Measurements from ENCODE around the gene CDH8. TPM values are rescaled to one million over a fixed set of nuclear protein-coding genes. Genes with fewer than 3 reads are reported as not detected.

CDH8 gene
- total RNA-seq, 4 donors from 2014 or later, result not detected

GRCh38 chr16:62060089-62060488 lies 23.9 kb upstream of the CDH8 start:
- Histone ChIP-seq H3K9me3 (no peaks in the 10 kb centered on the region), H3K4me3 (replicated peaks in 1 of 3) (no peak overlapping the region), H3K4me1 (no peaks in the 10 kb centered on the region), H3K27ac (no peak overlapping the region), H3K36me3 (no peaks in the 10 kb centered on the region), H3K27me3 (no peaks in the 10 kb centered on the region)
- no peak for TF ChIP-seq CTCF (IDR thresholded peaks at IDR 0.05)
- TF ChIP-seq POLR2A (IDR thresholded peaks at IDR 0.05), result no peak
- DNase-seq, result no peak
- intact Hi-C loops (cut with DNase I), result no loop called here
- WGBS, 2 donors, result 78 to 79% methylated on average over 3 of the region's 3 CpGs

DNA sequence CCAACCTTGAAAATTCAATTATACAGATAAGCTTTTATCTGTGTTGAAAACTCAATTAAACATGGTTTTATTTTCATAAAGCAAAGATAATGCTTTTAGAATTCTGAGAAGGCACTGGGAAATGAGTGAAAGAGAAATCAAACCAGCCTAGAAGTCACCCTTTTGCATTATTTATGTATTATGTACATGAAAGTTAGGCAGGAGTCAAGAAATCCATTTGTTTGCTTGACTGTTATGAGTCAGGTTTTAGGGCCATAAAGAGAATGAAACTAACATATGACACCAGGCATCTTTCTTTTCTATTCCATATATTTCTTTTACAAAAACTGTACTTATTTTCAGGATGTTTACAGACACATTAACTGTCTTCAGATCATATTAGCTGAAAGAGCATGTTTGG lies 23.3 kb upstream of the CDH8 start:
- DNase-seq, result no peak
- intact Hi-C loops (cut with DNase I), result no loop called here
- H3K36me3 ChIP-seq, result no peaks in the 10 kb centered on the region

GRCh38 chr16:62058412-62058811 lies 22.2 kb upstream of the CDH8 start:
- no peaks in the 10 kb centered on the region for H3K36me3 ChIP-seq
- intact Hi-C loops (cut with DNase I), result no loop called here
- no peak overlapping the region for H3K4me3 ChIP-seq (replicated peaks in 1 of 3)
- WGBS, 2 donors, result 76 to 80% methylated on average over 8 of the region's 8 CpGs
- TF ChIP-seq POLR2A (IDR thresholded peaks at IDR 0.05) (no peak), CTCF (IDR thresholded peaks at IDR 0.05) (no peak)
- no peaks in the 10 kb centered on the region for H3K9me3 ChIP-seq
- no peaks in the 10 kb centered on the region for H3K27me3 ChIP-seq
- no peak overlapping the region for H3K27ac ChIP-seq
- no peaks in the 10 kb centered on the region for H3K4me1 ChIP-seq
- DNase-seq, result no peak

More for the DNA sequence above, 23.3 kb upstream of the CDH8 start:
- Histone ChIP-seq H3K4me1 (no peaks in the 10 kb centered on the region), H3K27ac (no peak overlapping the region), H3K9me3 (no peaks in the 10 kb centered on the region), H3K4me3 (replicated peaks in 1 of 3) (no peak overlapping the region), H3K27me3 (no peaks in the 10 kb centered on the region)
- TF ChIP-seq POLR2A (IDR thresholded peaks at IDR 0.05) (no peak), CTCF (IDR thresholded peaks at IDR 0.05) (no peak)

GRCh38 chr16:62051942-62052341 lies 15.7 kb upstream of the CDH8 start:
- no peak for DNase-seq
- intact Hi-C loops (cut with DNase I), result no loop called here
- H3K27ac ChIP-seq, result no peak overlapping the region
- no peaks in the 10 kb centered on the region for H3K4me1 ChIP-seq
- no peaks in the 10 kb centered on the region for H3K9me3 ChIP-seq
- TF ChIP-seq CTCF (IDR thresholded peaks at IDR 0.05), result no peak
- TF ChIP-seq POLR2A (IDR thresholded peaks at IDR 0.05), result no peak
- H3K27me3 ChIP-seq, result no peaks in the 10 kb centered on the region
- H3K36me3 ChIP-seq, result no peaks in the 10 kb centered on the region
- H3K4me3 ChIP-seq (replicated peaks in 1 of 3), result no peak overlapping the region
- 92 to 93% methylated on average over 4 of the region's 4 CpGs for WGBS, 2 donors

DNA sequence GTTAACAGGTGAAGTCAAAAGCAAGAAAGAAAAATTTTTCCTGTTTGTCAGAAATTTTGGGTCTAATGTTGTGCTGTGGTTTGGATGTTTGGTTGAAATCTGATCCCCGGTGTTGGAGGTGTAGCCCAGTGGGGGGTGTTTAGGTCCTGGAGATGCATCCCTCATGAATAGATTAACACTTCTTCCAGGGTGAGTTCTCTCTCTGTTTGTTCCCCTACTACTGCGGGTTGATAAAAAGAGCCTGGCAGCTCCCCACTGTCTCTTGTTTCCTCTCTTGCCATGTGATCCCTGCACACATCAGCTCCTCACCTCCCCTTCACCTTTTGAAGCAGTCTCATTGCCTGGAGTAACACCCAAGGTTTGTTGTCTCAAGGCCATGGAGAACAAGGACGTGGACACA lies 14.6 kb upstream of the CDH8 start:
- Histone ChIP-seq H3K36me3 (no peaks in the 10 kb centered on the region), H3K27me3 (no peaks in the 10 kb centered on the region), H3K4me1 (no peaks in the 10 kb centered on the region), H3K4me3 (replicated peaks in 1 of 3) (no peak overlapping the region), H3K9me3 (no peaks in the 10 kb centered on the region), H3K27ac (no peak overlapping the region)
- 34 to 45% methylated on average over 3 of the region's 3 CpGs for WGBS, 2 donors
- intact Hi-C loops (cut with DNase I), result no loop called here
- no peak for DNase-seq
- TF ChIP-seq CTCF (IDR thresholded peaks at IDR 0.05) (no peak), POLR2A (IDR thresholded peaks at IDR 0.05) (no peak)

Data from thyroid gland (tissue), 4 donors.